Hepatocyte (in vitro differentiated cells): ENCODE measurements around the gene SNCB.

ENCODE experiments used
- EZH2 ChIP-seq: fragments of 200-600 bp; sonication (generic); IDR thresholded peaks from 2 replicates; pipeline ENCODE4 v1.6.1; 2016; ENCODE audit warnings: antibody characterized with exemption, mild to moderate bottlenecking, borderline replicate concordance
- EZH2phosphoT487 ChIP-seq: fragments of 200-600 bp; sonication (generic); IDR thresholded peaks from one replicate; pipeline ENCODE4 v1.6.1; 2018; ENCODE audit warnings: antibody characterized with exemption, mild to moderate bottlenecking, low read depth, moderate library complexity; ENCODE audit not compliant: unreplicated experiment, severe bottlenecking
- TF ChIP-seq, protein P1 (sequence below): fragments of 200-600 bp; sonication (generic); IDR thresholded peaks from 2 replicates; pipeline ENCODE4 v1.5.1; 2016; ENCODE audit warnings: antibody characterized with exemption, mild to moderate bottlenecking; ENCODE audit not compliant: poor library complexity

DNA sequence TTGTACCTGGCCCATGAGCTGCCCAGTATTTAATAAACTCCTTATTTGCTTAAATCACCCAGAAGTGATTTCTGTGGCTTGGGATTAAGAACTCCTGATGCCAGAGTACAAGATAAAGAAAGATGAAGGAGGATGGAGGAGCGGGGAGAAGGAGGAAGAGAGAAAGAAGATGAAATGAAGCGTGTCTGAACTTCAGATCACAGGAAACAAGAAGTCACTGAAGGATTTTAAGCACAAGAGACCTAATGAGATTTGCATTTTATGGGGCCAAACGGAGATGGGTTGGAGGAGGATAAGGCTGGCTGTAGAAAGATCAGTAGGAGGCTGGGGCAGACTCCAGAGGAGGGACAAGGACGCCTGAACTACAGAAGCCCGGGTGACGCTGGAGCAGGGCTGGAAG is 3.3 kb upstream of the SNCB start:
- TF ChIP-seq, protein P1, sequence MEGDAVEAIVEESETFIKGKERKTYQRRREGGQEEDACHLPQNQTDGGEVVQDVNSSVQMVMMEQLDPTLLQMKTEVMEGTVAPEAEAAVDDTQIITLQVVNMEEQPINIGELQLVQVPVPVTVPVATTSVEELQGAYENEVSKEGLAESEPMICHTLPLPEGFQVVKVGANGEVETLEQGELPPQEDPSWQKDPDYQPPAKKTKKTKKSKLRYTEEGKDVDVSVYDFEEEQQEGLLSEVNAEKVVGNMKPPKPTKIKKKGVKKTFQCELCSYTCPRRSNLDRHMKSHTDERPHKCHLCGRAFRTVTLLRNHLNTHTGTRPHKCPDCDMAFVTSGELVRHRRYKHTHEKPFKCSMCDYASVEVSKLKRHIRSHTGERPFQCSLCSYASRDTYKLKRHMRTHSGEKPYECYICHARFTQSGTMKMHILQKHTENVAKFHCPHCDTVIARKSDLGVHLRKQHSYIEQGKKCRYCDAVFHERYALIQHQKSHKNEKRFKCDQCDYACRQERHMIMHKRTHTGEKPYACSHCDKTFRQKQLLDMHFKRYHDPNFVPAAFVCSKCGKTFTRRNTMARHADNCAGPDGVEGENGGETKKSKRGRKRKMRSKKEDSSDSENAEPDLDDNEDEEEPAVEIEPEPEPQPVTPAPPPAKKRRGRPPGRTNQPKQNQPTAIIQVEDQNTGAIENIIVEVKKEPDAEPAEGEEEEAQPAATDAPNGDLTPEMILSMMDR: no peak
- TF ChIP-seq EZH2phosphoT487: no peak
- no peak for TF ChIP-seq EZH2
